Astrocyte (in vitro differentiated cells and primary cell): ENCODE data around the gene ZBTB18. TPM values are rescaled to one million over a fixed set of nuclear protein-coding genes. Genes with fewer than 3 reads are reported as not detected.
A peak's percentile ranks its signal among the peaks of the same experiment; 100 is the strongest.
"Not testable (repeated sequence)": the region's sequence is repeated elsewhere in the genome, so short reads cannot be mapped to it uniquely, and the experiment has no call there.

ENCODE experiments used
- DNase-seq: peaks from one replicate; pipeline ENCODE4 v3.0.0-alpha.2; 2010; ENCODE audit warnings: low read depth
- FAIRE-seq: peaks from 2 replicates; lab custom pipeline; 2011; peaks lifted over from hg19 to GRCh38; lab: Jason Lieb, UNC
- H2AFZ ChIP-seq: 2 replicates; pipeline ENCODE4 v1.6.0; 2012; ENCODE audit warnings: low read depth, low read length, inconsistent platforms
- H3K27ac ChIP-seq: 2 replicates; pipeline ENCODE4 v1.5.1; 2011; ENCODE audit warnings: low read depth, low read length, inconsistent platforms
- H3K27me3 ChIP-seq: 2 replicates; pipeline ENCODE4 v1.6.0; 2011; ENCODE audit warnings: low read length, inconsistent platforms; ENCODE audit not compliant: insufficient read depth
- H3K36me3 ChIP-seq: 2 replicates; pipeline ENCODE4 v1.5.1; 2011; ENCODE audit warnings: low read length, inconsistent platforms; ENCODE audit not compliant: insufficient read depth
- H3K4me1 ChIP-seq: 2 replicates; pipeline ENCODE4 v1.5.1; 2011; ENCODE audit warnings: low read length, inconsistent platforms; ENCODE audit not compliant: insufficient read depth
- H3K4me2 ChIP-seq: 2 replicates; pipeline ENCODE4 v1.6.0; 2012; ENCODE audit warnings: low read length, inconsistent platforms
- H3K4me3 ChIP-seq: 2 replicates; pipeline ENCODE4 v1.5.1; 2011; ENCODE audit warnings: low read depth, mild to moderate bottlenecking, low read length, inconsistent platforms; ENCODE audit not compliant: insufficient read depth
- H3K79me2 ChIP-seq: 2 replicates; pipeline ENCODE4 v1.6.0; 2012; ENCODE audit warnings: mild to moderate bottlenecking, low read length, inconsistent platforms; ENCODE audit not compliant: insufficient read depth
- H3K9ac ChIP-seq: 2 replicates; pipeline ENCODE4 v1.6.0; 2012; ENCODE audit warnings: mild to moderate bottlenecking, low read length, inconsistent platforms
- H3K9me3 ChIP-seq: 2 replicates; pipeline ENCODE4 v1.5.1; 2012; ENCODE audit warnings: low read depth, mild to moderate bottlenecking, low read length, inconsistent platforms; ENCODE audit not compliant: insufficient read depth
- H4K20me1 ChIP-seq: 2 replicates; pipeline ENCODE4 v1.6.0; 2012; ENCODE audit warnings: low read length, inconsistent platforms; ENCODE audit not compliant: insufficient read depth
- H3K27ac Mint-ChIP-seq: one replicate; pipeline ENCODE4 v1.8.0; 2021; ENCODE audit warnings: mild to moderate bottlenecking, mixed read lengths; ENCODE audit not compliant: unreplicated experiment
- H3K27me3 Mint-ChIP-seq: one replicate; pipeline ENCODE4 v1.8.0; 2021; ENCODE audit warnings: low read depth, mixed read lengths; ENCODE audit not compliant: unreplicated experiment
- H3K36me3 Mint-ChIP-seq: one replicate; pipeline ENCODE4 v1.8.0; 2021; ENCODE audit warnings: low read depth, mixed read lengths; ENCODE audit not compliant: unreplicated experiment
- H3K4me1 Mint-ChIP-seq: one replicate; pipeline ENCODE4 v1.8.0; 2021; ENCODE audit warnings: low read depth, mixed read lengths; ENCODE audit not compliant: unreplicated experiment
- H3K4me3 Mint-ChIP-seq: one replicate; pipeline ENCODE4 v1.8.0; 2021; ENCODE audit warnings: mild to moderate bottlenecking, moderate library complexity, mixed read lengths; ENCODE audit not compliant: unreplicated experiment
- H3K9me3 Mint-ChIP-seq: one replicate; pipeline ENCODE4 v1.8.0; 2021; ENCODE audit warnings: mild to moderate bottlenecking, mixed read lengths; ENCODE audit not compliant: unreplicated experiment
- CTCF ChIP-seq: IDR thresholded peaks from 2 replicates; pipeline ENCODE4 v1.5.1; 2011; ENCODE audit warnings: low read depth, mild to moderate bottlenecking, inconsistent platforms, low read length, moderate library complexity; ENCODE audit not compliant: insufficient read depth
- EZH2 ChIP-seq: IDR thresholded peaks from 2 replicates; pipeline ENCODE4 v1.6.1; 2012; ENCODE audit warnings: mild to moderate bottlenecking, low read length, inconsistent platforms; ENCODE audit not compliant: insufficient read depth
- total RNA-seq: library from RNA; stranded (reverse); gene quantifications from 2 replicates; pipeline ENCODE4 v1.2.1, GENCODE V29; 2021

Gene ZBTB18
- total RNA-seq, 1 donor from 2014 or later, result 19.2 TPM

- H3K79me2 ChIP-seq, result peaks cover 1% of the 10 kb centered on the region
- no peaks in the 10 kb centered on the region for H3K27me3 ChIP-seq
- H4K20me1 ChIP-seq, result peaks cover under 1% of the 10 kb centered on the region
- FAIRE-seq (no peak), DNase-seq (no peak)
- no peak overlapping the region for H2AFZ ChIP-seq
- Mint-ChIP-seq H3K4me3 (no peak overlapping the region), H3K27ac (no peak overlapping the region), H3K4me1 (peaks cover 9% of the 10 kb centered on the region), H3K36me3 (no peaks in the 10 kb centered on the region), H3K27me3 (peaks cover 2% of the 10 kb centered on the region), H3K9me3 (no peaks in the 10 kb centered on the region)
- H3K36me3 ChIP-seq, result no peaks in the 10 kb centered on the region
- no peak overlapping the region for H3K27ac ChIP-seq
- no peak overlapping the region for H3K4me3 ChIP-seq
- no peak overlapping the region for H3K9ac ChIP-seq
- H3K4me1 ChIP-seq, result peaks cover 7% of the 10 kb centered on the region
- H3K4me2 ChIP-seq, result no peak overlapping the region
- TF ChIP-seq EZH2 (no peak), CTCF (no peak)
- H3K9me3 ChIP-seq, result no peaks in the 10 kb centered on the region
Measured at GRCh38 chr1:244044423-244044822, 6.7 kb upstream of the ZBTB18 start.

- H3K4me1 ChIP-seq, result peaks cover 24% of the 10 kb centered on the region
- not testable (repeated sequence) for H3K9me3 Mint-ChIP-seq, H3K9me3 ChIP-seq, H2AFZ ChIP-seq, H3K36me3 ChIP-seq, H3K9ac ChIP-seq, H3K36me3 Mint-ChIP-seq, H3K4me3 Mint-ChIP-seq, DNase-seq, H3K27me3 Mint-ChIP-seq, H3K27ac Mint-ChIP-seq, H3K27ac ChIP-seq, H3K4me3 ChIP-seq, H3K4me2 ChIP-seq, H3K27me3 ChIP-seq
- FAIRE-seq, result peak; percentile 60
- H3K4me1 Mint-ChIP-seq, result peaks cover 14% of the 10 kb centered on the region
- peaks cover 19% of the 10 kb centered on the region for H3K79me2 ChIP-seq
- peaks cover 19% of the 10 kb centered on the region for H4K20me1 ChIP-seq
Measured at GRCh38 chr1:244046254-244046653, 4.8 kb upstream of the ZBTB18 start.

GRCh38 chr1:244046907-244047611 lies 4.0 kb upstream of the ZBTB18 start:
- peak overlapping the region; percentile 88 for H3K4me3 Mint-ChIP-seq
- Histone ChIP-seq H4K20me1 (peaks cover 27% of the 10 kb centered on the region), H3K9ac (peak overlapping the region; percentile 97), H3K4me2 (peak overlapping the region; percentile 94), H3K4me1 (peaks cover 27% of the 10 kb centered on the region), H2AFZ (peak overlapping the region; percentile 89), H3K79me2 (peaks cover 27% of the 10 kb centered on the region), H3K27ac (peak overlapping the region; percentile 95), H3K36me3 (no peaks in the 10 kb centered on the region), H3K27me3 (no peaks in the 10 kb centered on the region), H3K9me3 (no peaks in the 10 kb centered on the region), H3K4me3 (peak overlapping the region; percentile 95)
- peak overlapping the region; percentile 96 for H3K27ac Mint-ChIP-seq
- peak; percentile 26 for FAIRE-seq
- no peaks in the 10 kb centered on the region for H3K36me3 Mint-ChIP-seq
- peak; percentile 68 for DNase-seq
- H3K27me3 Mint-ChIP-seq, result peaks cover 2% of the 10 kb centered on the region
- H3K9me3 Mint-ChIP-seq, result no peaks in the 10 kb centered on the region
- peaks cover 14% of the 10 kb centered on the region for H3K4me1 Mint-ChIP-seq
- TF ChIP-seq EZH2 (no peak), CTCF (no peak)
